DMS53 (cell line): Measurements from ENCODE around the gene STAT2.

ENCODE experiments used
- DNase-seq: peaks from one replicate; lab custom pipeline; 2025; lab: John Stamatoyannopoulos, UW

STAT2 gene

GRCh38 chr12:56293795-56294194, 66.1 kb downstream of the STAT2 start:
- no peak for DNase-seq
